ENCODE results near the gene KCTD5.
"Not testable (repeated sequence)": the region's sequence is repeated elsewhere in the genome, so short reads cannot be mapped to it uniquely, and the experiment has no call there.

Gene KCTD5

DNA sequence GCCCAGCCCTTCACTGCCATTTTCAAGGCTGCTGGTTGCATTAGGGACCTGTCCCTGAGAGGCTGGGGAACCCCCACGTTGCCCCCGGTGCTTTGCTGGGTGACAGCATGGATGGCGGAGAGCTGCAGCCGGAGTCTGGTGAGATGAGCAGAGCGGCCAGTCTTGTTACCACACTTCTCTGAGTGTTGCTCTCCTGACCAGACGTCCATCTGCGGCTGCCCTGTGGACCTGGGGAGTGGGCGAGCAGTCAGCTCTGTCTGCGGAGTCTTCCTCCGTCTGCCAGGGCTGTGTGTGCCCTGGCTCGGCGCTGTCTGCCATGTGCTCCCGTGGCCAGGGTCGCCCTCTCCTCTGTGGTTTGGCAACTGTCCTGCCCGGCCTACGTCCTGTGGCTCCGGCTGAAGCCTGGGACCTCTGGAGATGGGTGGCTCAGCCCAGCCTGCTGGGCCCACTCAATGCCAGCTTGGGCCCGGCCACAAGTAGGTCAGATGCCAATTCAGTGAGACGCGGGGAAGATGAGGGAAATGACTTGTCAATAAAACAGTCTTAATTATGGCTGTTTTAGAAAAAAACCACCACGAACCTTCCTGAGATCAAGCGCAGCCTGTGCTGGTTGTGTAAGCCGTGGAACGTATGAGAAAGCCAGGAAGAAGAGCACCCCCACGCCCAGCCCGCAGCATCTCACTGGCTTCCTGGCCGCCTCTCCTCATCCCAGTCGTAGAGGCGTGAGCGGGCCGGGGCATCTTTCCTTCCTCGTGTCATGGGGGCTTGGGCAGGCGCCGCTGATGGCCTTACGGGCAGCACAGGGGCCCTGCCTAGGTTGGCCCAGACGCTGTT lies 7.9 kb downstream of the KCTD5 start:
- Histone ChIP-seq H3K4me1 (ENCODE audit: insufficient read depth, low read length) (peaks cover 6% of the 10 kb centered on the region; the same call in 1 of the 2 replicates), H3K27me3 (ENCODE audit: insufficient read depth, low read length) (no peaks in the 10 kb centered on the region), H3K4me3 (ENCODE audit: low read length) (no peak overlapping the region), H3K9me3 (ENCODE audit: insufficient read depth, low read depth, low read length) (no peaks in the 10 kb centered on the region), H3K9ac (ENCODE audit: low read depth, low read length) (no peak overlapping the region; the same call in 1 of the 2 replicates), H3K27ac (ENCODE audit: low read depth, low read length) (no peak overlapping the region), H3K36me3 (ENCODE audit: insufficient read depth, low read length) (no peaks in the 10 kb centered on the region)
- 96% methylated on average over 36 of the region's 36 CpGs for WGBS

GRCh38 chr16:2690852-2691251 lies 8.5 kb downstream of the KCTD5 start:
- Histone ChIP-seq H3K27me3 (ENCODE audit: insufficient read depth, low read length) (no peaks in the 10 kb centered on the region), H3K9me3 (ENCODE audit: insufficient read depth, low read depth, low read length) (no peaks in the 10 kb centered on the region), H3K36me3 (ENCODE audit: insufficient read depth, low read length) (no peaks in the 10 kb centered on the region), H3K4me3 (ENCODE audit: low read length) (no peak overlapping the region), H3K9ac (ENCODE audit: low read depth, low read length) (no peak overlapping the region), H3K27ac (ENCODE audit: low read depth, low read length) (no peak overlapping the region), H3K4me1 (ENCODE audit: insufficient read depth, low read length) (peaks cover 6% of the 10 kb centered on the region; the same call in 1 of the 2 replicates)
- 94% methylated on average over 11 of the region's 11 CpGs for WGBS

DNA sequence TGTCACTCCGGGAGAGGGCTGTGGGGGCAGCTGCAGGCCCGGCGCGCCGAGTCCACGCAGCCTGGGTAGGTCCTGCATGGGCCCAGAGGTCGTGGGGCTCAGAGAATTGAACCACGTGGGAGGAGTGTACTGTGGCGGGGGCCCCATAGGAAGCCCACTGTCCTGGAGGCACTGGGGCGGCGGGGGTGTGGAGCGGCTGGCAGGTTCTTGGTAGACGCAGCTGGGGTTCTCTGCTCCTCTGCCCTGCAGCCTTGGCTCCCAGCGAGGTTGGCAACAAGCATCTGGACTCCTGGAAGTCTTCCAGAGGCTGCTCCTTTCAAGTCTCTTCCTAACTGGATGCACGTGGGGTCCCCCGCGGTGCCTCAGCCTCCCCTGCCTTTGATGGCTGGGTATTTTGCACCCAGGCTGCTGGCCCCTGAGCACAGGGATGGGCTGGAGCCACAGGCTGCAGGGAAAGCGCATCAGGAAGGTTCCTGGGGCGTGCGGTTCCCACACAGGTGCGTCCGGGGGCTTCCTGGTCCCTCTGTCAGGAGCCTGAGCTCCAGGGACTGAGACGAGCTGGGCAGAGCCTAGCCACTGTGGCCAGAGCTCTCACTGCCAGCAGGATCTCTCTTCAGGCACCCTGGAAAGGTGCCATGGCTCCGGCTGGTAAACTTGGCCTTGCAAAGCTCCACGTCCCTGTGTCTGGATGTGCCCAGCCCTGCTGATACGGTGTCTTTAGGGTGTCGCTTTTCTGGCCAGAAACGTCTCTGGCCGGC lies 9.3 kb downstream of the KCTD5 start:
- H3K4me1 ChIP-seq (ENCODE audit: insufficient read depth, low read length): peaks cover 6% of the 10 kb centered on the region; the same call in 1 of the 2 replicates
- no peak overlapping the region for H3K27ac ChIP-seq (ENCODE audit: low read depth, low read length)
- no peak overlapping the region for H3K9ac ChIP-seq (ENCODE audit: low read depth, low read length)
- 96% methylated on average over 29 of the region's 29 CpGs for WGBS
- H3K4me3 ChIP-seq (ENCODE audit: low read length): no peak overlapping the region
- peaks cover under 1% of the 10 kb centered on the region; the same call in 1 of the 2 replicates for H3K36me3 ChIP-seq (ENCODE audit: insufficient read depth, low read length)
- no peaks in the 10 kb centered on the region for H3K9me3 ChIP-seq (ENCODE audit: insufficient read depth, low read depth, low read length)
- no peaks in the 10 kb centered on the region for H3K27me3 ChIP-seq (ENCODE audit: insufficient read depth, low read length)

DNA sequence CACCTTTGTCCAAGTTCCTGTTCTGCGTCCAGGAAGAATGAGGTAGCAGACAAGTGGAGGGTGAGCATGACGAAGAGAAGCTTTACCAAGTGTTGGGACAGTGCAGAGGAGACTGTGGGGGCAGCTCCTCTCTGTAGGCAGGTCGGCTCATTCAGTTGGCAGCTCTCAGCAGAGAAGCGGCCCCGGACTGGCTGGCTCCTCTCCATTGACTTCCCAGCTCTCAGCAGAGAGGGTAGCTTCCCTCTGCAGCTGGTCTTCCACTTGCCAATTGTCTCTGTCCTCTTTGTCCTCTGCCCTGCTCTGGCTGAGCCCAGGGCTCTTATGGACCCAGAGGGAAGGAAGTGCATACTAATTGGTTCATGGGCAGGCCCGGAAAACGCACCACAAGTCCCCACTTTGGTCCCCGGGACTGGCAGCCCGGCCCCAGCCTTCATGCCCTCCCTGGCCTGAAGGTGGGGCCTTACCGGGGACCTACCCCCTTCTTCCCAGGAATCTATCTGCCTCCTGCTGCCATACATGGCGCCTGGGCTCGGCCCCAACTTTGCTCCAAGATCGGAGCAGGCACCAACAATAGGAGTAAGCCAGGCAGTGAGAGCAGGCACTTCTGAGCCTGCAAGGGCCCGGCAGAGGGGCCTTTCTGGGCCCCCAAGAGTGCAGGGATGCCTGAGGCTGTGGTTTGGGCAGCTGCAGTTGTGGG lies 10.1 kb downstream of the KCTD5 start:
- Histone ChIP-seq H3K27ac (ENCODE audit: low read depth, low read length) (no peak overlapping the region), H3K4me1 (ENCODE audit: insufficient read depth, low read length) (peaks cover 6% of the 10 kb centered on the region; the same call in 1 of the 2 replicates), H3K27me3 (ENCODE audit: insufficient read depth, low read length) (no peaks in the 10 kb centered on the region), H3K36me3 (ENCODE audit: insufficient read depth, low read length) (peaks cover 6% of the 10 kb centered on the region), H3K4me3 (ENCODE audit: low read length) (no peak overlapping the region), H3K9ac (ENCODE audit: low read depth, low read length) (peak overlapping the region; percentile 14; the same call in 1 of the 2 replicates), H3K9me3 (ENCODE audit: insufficient read depth, low read depth, low read length) (no peaks in the 10 kb centered on the region)
- 89% methylated on average over 14 of the region's 14 CpGs for WGBS

DNA sequence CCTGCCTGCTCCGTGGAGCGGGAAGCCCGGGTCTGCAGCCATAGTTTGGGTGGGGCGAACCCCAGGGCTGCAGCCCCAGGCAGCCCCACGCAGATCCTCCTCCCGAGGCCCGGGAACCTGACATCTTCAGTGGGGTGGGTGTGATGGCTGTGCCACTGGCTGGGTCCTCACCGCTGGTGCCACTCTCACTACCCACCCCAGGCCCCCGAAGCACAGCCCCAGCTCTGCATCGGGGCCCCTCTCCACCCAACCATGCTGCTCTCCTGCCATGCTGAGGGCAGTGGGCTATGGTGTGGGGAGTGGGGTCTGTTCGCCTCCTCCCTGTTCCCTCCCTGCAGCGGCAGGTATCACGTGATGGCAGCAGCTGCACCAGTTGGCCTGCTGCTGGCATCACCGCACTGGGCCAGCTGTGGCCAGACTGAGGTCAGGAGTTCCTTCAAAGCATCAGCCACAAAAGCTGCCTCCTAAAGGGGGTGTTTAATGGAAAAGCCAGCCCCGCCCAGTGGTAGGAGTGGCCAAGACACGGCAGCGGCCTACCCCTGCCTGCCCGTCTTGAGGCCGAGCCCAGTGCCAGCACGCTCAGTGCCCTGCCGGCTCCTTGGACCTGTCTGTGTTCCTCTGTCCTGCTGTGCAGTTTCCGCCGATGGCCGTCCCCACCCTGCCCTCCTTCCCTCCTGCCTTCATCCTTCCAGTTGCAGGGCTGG lies 10.8 kb downstream of the KCTD5 start:
- whole genome bisulfite sequencing: 88% methylated on average over 21 of the region's 24 CpGs
- H3K27me3 ChIP-seq (ENCODE audit: insufficient read depth, low read length): no peaks in the 10 kb centered on the region
- 0 out of 2 replicates have a peak overlapping the region, but pooled peaks have one; percentile 14 for H3K9ac ChIP-seq (ENCODE audit: low read depth, low read length)
- peaks cover 6% of the 10 kb centered on the region; the same call in 1 of the 2 replicates for H3K4me1 ChIP-seq (ENCODE audit: insufficient read depth, low read length)
- H3K9me3 ChIP-seq (ENCODE audit: insufficient read depth, low read depth, low read length): no peaks in the 10 kb centered on the region
- H3K36me3 ChIP-seq (ENCODE audit: insufficient read depth, low read length): peaks cover 13% of the 10 kb centered on the region
- no peak overlapping the region for H3K27ac ChIP-seq (ENCODE audit: low read depth, low read length)
- H3K4me3 ChIP-seq (ENCODE audit: low read length): no peak overlapping the region

GRCh38 chr16:2696601-2697250 lies 14.4 kb downstream of the KCTD5 start:
- H3K4me1 ChIP-seq (ENCODE audit: insufficient read depth, low read length): not testable (repeated sequence)
- 94% methylated on average over 31 of the region's 37 CpGs for WGBS
- H3K36me3 ChIP-seq (ENCODE audit: insufficient read depth, low read length): peaks cover 35% of the 10 kb centered on the region

GRCh38 chr16:2697401-2697948 lies 15.2 kb downstream of the KCTD5 start:
- Histone ChIP-seq H3K9me3 (ENCODE audit: insufficient read depth, low read depth, low read length) (no peaks in the 10 kb centered on the region), H3K27ac (ENCODE audit: low read depth, low read length) (no peak overlapping the region), H3K4me1 (ENCODE audit: insufficient read depth, low read length) (peaks cover 6% of the 10 kb centered on the region; the same call in 1 of the 2 replicates), H3K27me3 (ENCODE audit: insufficient read depth, low read length) (no peaks in the 10 kb centered on the region), H3K4me3 (ENCODE audit: low read length) (no peak overlapping the region), H3K36me3 (ENCODE audit: insufficient read depth, low read length) (peaks cover 40% of the 10 kb centered on the region), H3K9ac (ENCODE audit: low read depth, low read length) (no peak overlapping the region)
- WGBS: 94% methylated on average over 16 of the region's 17 CpGs

More at GRCh38 chr16:2696601-2697250, 14.4 kb downstream of the KCTD5 start:
- H3K9me3 ChIP-seq (ENCODE audit: insufficient read depth, low read depth, low read length); H3K4me3 ChIP-seq (ENCODE audit: low read length); H3K9ac ChIP-seq (ENCODE audit: low read depth, low read length); H3K27me3 ChIP-seq (ENCODE audit: insufficient read depth, low read length); H3K27ac ChIP-seq (ENCODE audit: low read depth, low read length): not testable (repeated sequence)

DNA sequence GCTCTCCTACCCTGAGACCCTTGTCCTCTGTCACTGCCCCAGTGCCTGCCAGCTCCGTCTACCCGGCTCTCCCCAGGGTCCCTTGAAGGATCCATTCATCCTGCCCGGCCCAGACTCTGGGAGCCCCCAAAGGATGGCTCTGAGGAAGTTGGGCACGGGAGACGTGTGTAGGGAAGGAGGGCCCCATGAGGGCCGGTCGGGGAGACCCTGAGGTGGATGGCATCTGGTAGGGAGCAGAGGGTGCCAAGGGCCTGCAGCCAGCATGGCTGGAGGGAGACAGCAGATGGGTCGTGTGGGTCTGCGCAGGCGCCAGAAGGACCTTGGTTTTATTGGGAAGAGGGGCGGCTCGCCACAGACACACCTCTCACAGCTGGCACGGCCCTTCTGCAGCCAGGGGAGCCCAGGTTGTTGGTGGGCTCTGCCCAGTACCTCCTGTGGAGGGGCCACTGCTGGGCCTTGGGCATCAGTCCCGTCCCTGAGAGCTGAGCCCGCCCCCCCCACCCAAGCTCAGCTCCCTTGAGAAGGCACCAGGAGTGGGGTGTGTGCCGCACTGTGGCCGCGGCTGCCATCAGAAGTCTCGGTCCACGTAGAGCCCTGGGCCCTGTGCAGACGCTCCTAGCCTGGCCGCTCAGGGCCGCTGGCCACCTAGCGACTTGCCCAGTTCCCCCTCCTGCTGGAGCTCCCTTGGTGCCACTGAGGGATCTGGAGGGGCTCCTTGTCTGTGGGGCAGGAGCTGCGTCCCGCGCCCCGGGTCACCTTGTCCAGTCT lies 16.0 kb downstream of the KCTD5 start:
- H3K4me3 ChIP-seq (ENCODE audit: low read length): no peak overlapping the region
- peaks cover 2% of the 10 kb centered on the region; the same call in 1 of the 2 replicates for H3K4me1 ChIP-seq (ENCODE audit: insufficient read depth, low read length)
- no peak overlapping the region for H3K9ac ChIP-seq (ENCODE audit: low read depth, low read length)
- no peak overlapping the region for H3K27ac ChIP-seq (ENCODE audit: low read depth, low read length)
- peaks cover 43% of the 10 kb centered on the region for H3K36me3 ChIP-seq (ENCODE audit: insufficient read depth, low read length)
- 96% methylated on average over 28 of the region's 28 CpGs for WGBS
- no peaks in the 10 kb centered on the region for H3K9me3 ChIP-seq (ENCODE audit: insufficient read depth, low read depth, low read length)
- H3K27me3 ChIP-seq (ENCODE audit: insufficient read depth, low read length): no peaks in the 10 kb centered on the region

DNA sequence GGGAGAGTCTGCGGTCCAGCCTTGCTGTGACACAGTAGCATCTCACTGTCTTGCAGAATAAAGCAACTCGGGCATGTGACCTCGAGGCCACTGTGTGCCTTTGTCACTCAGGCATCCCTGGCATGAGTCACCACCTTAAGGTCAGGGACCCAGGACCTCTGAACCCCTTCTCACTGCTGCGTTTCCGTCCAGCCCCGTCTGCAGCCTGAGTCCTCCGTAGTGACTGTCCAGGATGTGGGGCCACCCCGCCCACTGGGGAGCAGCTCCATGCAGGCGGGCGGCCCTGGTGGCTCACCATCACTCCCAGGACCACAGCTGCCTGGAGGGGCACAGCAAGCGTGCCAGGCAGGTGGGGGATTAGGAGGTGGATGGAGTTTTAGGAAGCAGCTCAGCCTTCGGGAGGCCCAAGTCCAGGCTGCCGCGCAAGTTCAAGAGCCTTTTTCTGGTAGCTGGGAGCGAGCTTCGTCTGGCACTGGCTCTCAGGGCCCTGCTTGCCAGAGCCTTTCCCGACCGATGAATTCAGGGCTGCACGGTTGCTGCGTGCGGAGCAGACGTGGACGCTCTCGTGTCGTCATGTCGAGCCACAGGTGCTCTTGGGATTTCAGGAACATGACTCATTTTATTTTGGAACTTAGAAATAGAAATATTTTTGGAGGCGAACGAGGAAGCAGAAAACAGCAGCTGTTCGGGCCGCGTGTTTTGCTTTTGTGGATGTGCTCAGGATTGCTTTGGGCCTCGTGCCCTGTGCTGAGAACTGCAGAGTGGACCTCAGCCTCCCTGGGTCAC lies 16.8 kb downstream of the KCTD5 start:
- Histone ChIP-seq H3K27ac (ENCODE audit: low read depth, low read length) (no peak overlapping the region), H3K27me3 (ENCODE audit: insufficient read depth, low read length) (no peaks in the 10 kb centered on the region), H3K9me3 (ENCODE audit: insufficient read depth, low read depth, low read length) (no peaks in the 10 kb centered on the region), H3K9ac (ENCODE audit: low read depth, low read length) (no peak overlapping the region), H3K4me3 (ENCODE audit: low read length) (no peak overlapping the region), H3K36me3 (ENCODE audit: insufficient read depth, low read length) (peaks cover 43% of the 10 kb centered on the region), H3K4me1 (ENCODE audit: insufficient read depth, low read length) (no peaks in the 10 kb centered on the region)
- 96% methylated on average over 32 of the region's 32 CpGs for WGBS
